DOHH2 (cell line): Measurements from ENCODE around the gene AQP1.

Experiments used
- H3F3A ChIP-seq: fragments of 200-600 bp; sonication (generic), shearing (Covaris generic); 2 replicates; pipeline ENCODE4 v1.6.0; 2016; ENCODE audit warnings: antibody characterized with exemption, mild to moderate bottlenecking; ENCODE audit not compliant: control insufficient read depth, insufficient read depth
- H3K27ac ChIP-seq: fragments of 200-600 bp; sonication (generic); 2 replicates; pipeline ENCODE4 v1.5.1; 2014; ENCODE audit warnings: low read depth, mild to moderate bottlenecking, low read length, moderate library complexity
- H3K27me3 ChIP-seq: fragments of 200-600 bp; sonication (generic); 2 replicates; pipeline ENCODE4 v1.6.1; 2014; ENCODE audit warnings: mild to moderate bottlenecking, low read length, mixed read lengths; ENCODE audit not compliant: control insufficient read depth
- H3K36me3 ChIP-seq: fragments of 200-600 bp; sonication (generic); 2 replicates; pipeline ENCODE4 v1.6.1; 2014; ENCODE audit warnings: mild to moderate bottlenecking, low read length, moderate library complexity, mixed read lengths; ENCODE audit not compliant: control insufficient read depth
- H3K4me1 ChIP-seq: fragments of 200-600 bp; sonication (generic); 2 replicates; pipeline ENCODE4 v1.6.1; 2014; ENCODE audit warnings: mild to moderate bottlenecking, low read length, mixed read lengths; ENCODE audit not compliant: control insufficient read depth
- H3K4me2 ChIP-seq: fragments of 200-600 bp; sonication (generic); 2 replicates; pipeline ENCODE4 v1.6.0; 2014; ENCODE audit warnings: mild to moderate bottlenecking, low read length, moderate library complexity
- H3K4me3 ChIP-seq: fragments of 200-600 bp; sonication (generic); 2 replicates; pipeline ENCODE4 v1.5.1; 2014; ENCODE audit warnings: mild to moderate bottlenecking, low read length, mixed read lengths
- H3K79me2 ChIP-seq: fragments of 200-600 bp; sonication (generic); 2 replicates; pipeline ENCODE4 v1.6.1; 2014; ENCODE audit warnings: mild to moderate bottlenecking, low read length, mixed read lengths; ENCODE audit not compliant: control insufficient read depth
- H3K9me2 ChIP-seq: fragments of 200-600 bp; sonication (generic); replicated peaks from 2 replicates; pipeline ENCODE4 v1.6.1; 2014; ENCODE audit warnings: mild to moderate bottlenecking, low read length, mixed read lengths; ENCODE audit not compliant: control insufficient read depth
- H3K9me3 ChIP-seq: fragments of 200-600 bp; sonication (generic); 2 replicates; pipeline ENCODE4 v1.6.1; 2014; ENCODE audit warnings: antibody characterized with exemption, low read length, mixed read lengths; ENCODE audit not compliant: control insufficient read depth, insufficient read depth
- H4K20me1 ChIP-seq: fragments of 200-600 bp; sonication (generic); 2 replicates; pipeline ENCODE4 v1.6.0; 2014; ENCODE audit warnings: low read depth, mild to moderate bottlenecking, antibody characterized with exemption, low read length, moderate library complexity; ENCODE audit not compliant: control insufficient read depth, insufficient read depth
- CTCF ChIP-seq: fragments of 200-600 bp; sonication (generic); IDR thresholded peaks from one replicate; pipeline ENCODE4 v1.5.1; 2014; ENCODE audit warnings: antibody characterized with exemption, mild to moderate bottlenecking, low read depth, low read length; ENCODE audit not compliant: poor library complexity, severe bottlenecking
- EZH2phosphoT487 ChIP-seq: fragments of 200-600 bp; sonication (generic); IDR thresholded peaks from 2 replicates; pipeline ENCODE4 v1.6.1; 2017; ENCODE audit warnings: borderline replicate concordance, mild to moderate bottlenecking, antibody characterized with exemption, low read length, moderate library complexity, mixed read lengths

The AQP1 gene

GRCh38 chr7:30912986-30913811 is 1.5 kb downstream of the AQP1 start:
- no peak overlapping the region for H3K27ac ChIP-seq
- no peaks in the 10 kb centered on the region for H3K27me3 ChIP-seq
- peaks cover 3% of the 10 kb centered on the region; the same call in 1 of the 2 replicates for H3K4me1 ChIP-seq
- H3K9me3 ChIP-seq, result no peaks in the 10 kb centered on the region
- no peak overlapping the region for H3K4me3 ChIP-seq
- no peaks in the 10 kb centered on the region for H3K9me2 ChIP-seq
- no peaks in the 10 kb centered on the region for H3K79me2 ChIP-seq
- H3K4me2 ChIP-seq, result no peak overlapping the region
- no peaks in the 10 kb centered on the region for H4K20me1 ChIP-seq
- no peak for TF ChIP-seq CTCF
- no peak for TF ChIP-seq EZH2phosphoT487
- H3K36me3 ChIP-seq, result no peaks in the 10 kb centered on the region
- no peaks in the 10 kb centered on the region for H3F3A ChIP-seq

GRCh38 chr7:30913821-30914515 is 2.3 kb downstream of the AQP1 start:
- H3F3A ChIP-seq, result no peaks in the 10 kb centered on the region
- H3K4me2 ChIP-seq, result no peak overlapping the region

GRCh38 chr7:30914596-30914995 is 2.9 kb downstream of the AQP1 start:
- Histone ChIP-seq H3K4me2 (no peak overlapping the region), H3K4me1 (peaks cover 3% of the 10 kb centered on the region; the same call in 1 of the 2 replicates), H3F3A (no peaks in the 10 kb centered on the region)

More at GRCh38 chr7:30913821-30914515, 2.3 kb downstream of the AQP1 start:
- no peaks in the 10 kb centered on the region for H4K20me1 ChIP-seq
- no peaks in the 10 kb centered on the region for H3K9me2 ChIP-seq
- no peaks in the 10 kb centered on the region for H3K27me3 ChIP-seq
- no peak overlapping the region for H3K4me3 ChIP-seq
- TF ChIP-seq CTCF (no peak), EZH2phosphoT487 (no peak)
- H3K27ac ChIP-seq, result no peak overlapping the region
- H3K4me1 ChIP-seq, result peaks cover 3% of the 10 kb centered on the region; the same call in 1 of the 2 replicates
- H3K9me3 ChIP-seq, result no peaks in the 10 kb centered on the region
- no peaks in the 10 kb centered on the region for H3K79me2 ChIP-seq
- no peaks in the 10 kb centered on the region for H3K36me3 ChIP-seq

More at GRCh38 chr7:30914596-30914995, 2.9 kb downstream of the AQP1 start:
- H3K9me3 ChIP-seq, result no peaks in the 10 kb centered on the region
- no peak for TF ChIP-seq CTCF
- TF ChIP-seq EZH2phosphoT487, result no peak
- H3K27me3 ChIP-seq, result no peaks in the 10 kb centered on the region
- H3K9me2 ChIP-seq, result no peaks in the 10 kb centered on the region
- H3K36me3 ChIP-seq, result no peaks in the 10 kb centered on the region
- H3K27ac ChIP-seq, result no peak overlapping the region
- H3K4me3 ChIP-seq, result no peak overlapping the region
- H4K20me1 ChIP-seq, result no peaks in the 10 kb centered on the region
- H3K79me2 ChIP-seq, result no peaks in the 10 kb centered on the region
